OCI-LY7 (cell line): ENCODE data around the gene USP35. TPM values are rescaled to one million over a fixed set of nuclear protein-coding genes. Genes with fewer than 3 reads are reported as not detected.

ENCODE experiments used
- BruUV-seq: library from RNA; stranded (reverse); fragments of 400-500 nt; replicated peaks from 2 replicates; lab custom pipeline; 2021; lab: Mats Ljungman, UMichigan
- CTCF ChIA-PET: fragments of 300-600 bp; sonication (Branson Sonifier 250); formaldehyde crosslinking; loops from one replicate; lab custom pipeline; 2022; ENCODE audit warnings: antibody characterized with exemption; ENCODE audit not compliant: unreplicated experiment; lab: Charles Lee
- POLR2A ChIA-PET: fragments of 300-600 bp; sonication (Branson Sonifier 250); formaldehyde crosslinking; loops from one replicate; lab custom pipeline; 2022; ENCODE audit warnings: antibody characterized with exemption; lab: Charles Lee
- DNase-seq: peaks from one replicate; pipeline ENCODE4 v3.0.0-alpha.2; 2015; ENCODE audit warnings: low spot score
- H2AFZ ChIP-seq: fragments of 200-600 bp; sonication (generic), shearing (Covaris generic); 2 replicates; pipeline ENCODE4 v1.6.1; 2014; ENCODE audit warnings: mild to moderate bottlenecking, antibody characterized with exemption, low read length, moderate library complexity
- H3K27ac ChIP-seq: fragments of 200-600 bp; sonication (generic); 2 replicates; pipeline ENCODE4 v1.5.1; 2014; ENCODE audit warnings: mixed run types, low read depth, mild to moderate bottlenecking, moderate library complexity, low read length, inconsistent platforms; ENCODE audit not compliant: poor library complexity, severe bottlenecking
- H3K36me3 ChIP-seq: fragments of 200-600 bp; sonication (generic); 2 replicates; pipeline ENCODE4 v1.6.1; 2014; ENCODE audit warnings: mild to moderate bottlenecking, antibody characterized with exemption, low read length, moderate library complexity, mixed read lengths; ENCODE audit not compliant: insufficient read depth
- H3K4me1 ChIP-seq: fragments of 200-600 bp; sonication (generic); 2 replicates; pipeline ENCODE4 v1.5.1; 2014; ENCODE audit warnings: mild to moderate bottlenecking, low read length; ENCODE audit not compliant: insufficient read depth, poor library complexity, severe bottlenecking
- H3K4me2 ChIP-seq: fragments of 200-600 bp; sonication (generic); 2 replicates; pipeline ENCODE4 v1.6.1; 2014; ENCODE audit warnings: mild to moderate bottlenecking, low read length
- H3K4me3 ChIP-seq: fragments of 200-600 bp; sonication (generic); 2 replicates; pipeline ENCODE4 v1.5.1; 2014; ENCODE audit warnings: mild to moderate bottlenecking, low read depth, low read length; ENCODE audit not compliant: poor library complexity, severe bottlenecking
- H3K79me2 ChIP-seq: fragments of 200-600 bp; sonication (generic); 2 replicates; pipeline ENCODE4 v1.6.1; 2016; ENCODE audit warnings: low read depth, mild to moderate bottlenecking, low read length, moderate library complexity, mixed read lengths; ENCODE audit not compliant: insufficient read depth
- H3K9me2 ChIP-seq: fragments of 200-600 bp; sonication (generic); 2 replicates; pipeline ENCODE4 v1.6.1; 2016; ENCODE audit warnings: mild to moderate bottlenecking, low read length, mixed read lengths; ENCODE audit not compliant: insufficient read depth
- H3K9me3 ChIP-seq: fragments of 200-600 bp; sonication (generic); 2 replicates; pipeline ENCODE4 v1.6.1; 2014; ENCODE audit warnings: mild to moderate bottlenecking, mixed run types, low read length, mixed read lengths
- H4K20me1 ChIP-seq: fragments of 200-600 bp; sonication (generic); 2 replicates; pipeline ENCODE4 v1.6.1; 2014; ENCODE audit warnings: mild to moderate bottlenecking, antibody characterized with exemption, low read length, moderate library complexity, mixed read lengths; ENCODE audit not compliant: insufficient read depth
- EZH2phosphoT487 ChIP-seq: fragments of 200-600 bp; sonication (generic); IDR thresholded peaks from 2 replicates; pipeline ENCODE4 v1.6.1; 2018; ENCODE audit warnings: low read depth, borderline replicate concordance, mild to moderate bottlenecking, mixed run types, antibody characterized with exemption, low read length, moderate library complexity, mixed read lengths
- intact Hi-C: fragments of 100-400 bp; cut with micrococcal nuclease; formaldehyde crosslinking; loops from one replicate; pipeline ENCODE4 v1.10.0; 2022; ENCODE audit not compliant: unreplicated experiment
- total RNA-seq, 2 experiments: library from RNA; depleted of rRNA in 1 of 2; stranded (reverse); fragments of >200 nt in 1 of 2; shearing (Covaris generic) in 1 of 2; gene quantifications; 2 replicates each; pipeline ENCODE4 v1.2.3, GENCODE V29; 2014 to 2022
- TF ChIP-seq, protein P1 (sequence below): fragments of 200-600 bp; sonication (generic); conservative IDR thresholded peaks from 2 replicates; pipeline ENCODE4 v1.5.1; 2014; ENCODE audit warnings: mild to moderate bottlenecking, antibody characterized with exemption, low read length, moderate library complexity, mixed read lengths

Gene USP35
- total RNA-seq, 2 experiments from 2014 or later, result 3.2 to 4.9 TPM

DNA sequence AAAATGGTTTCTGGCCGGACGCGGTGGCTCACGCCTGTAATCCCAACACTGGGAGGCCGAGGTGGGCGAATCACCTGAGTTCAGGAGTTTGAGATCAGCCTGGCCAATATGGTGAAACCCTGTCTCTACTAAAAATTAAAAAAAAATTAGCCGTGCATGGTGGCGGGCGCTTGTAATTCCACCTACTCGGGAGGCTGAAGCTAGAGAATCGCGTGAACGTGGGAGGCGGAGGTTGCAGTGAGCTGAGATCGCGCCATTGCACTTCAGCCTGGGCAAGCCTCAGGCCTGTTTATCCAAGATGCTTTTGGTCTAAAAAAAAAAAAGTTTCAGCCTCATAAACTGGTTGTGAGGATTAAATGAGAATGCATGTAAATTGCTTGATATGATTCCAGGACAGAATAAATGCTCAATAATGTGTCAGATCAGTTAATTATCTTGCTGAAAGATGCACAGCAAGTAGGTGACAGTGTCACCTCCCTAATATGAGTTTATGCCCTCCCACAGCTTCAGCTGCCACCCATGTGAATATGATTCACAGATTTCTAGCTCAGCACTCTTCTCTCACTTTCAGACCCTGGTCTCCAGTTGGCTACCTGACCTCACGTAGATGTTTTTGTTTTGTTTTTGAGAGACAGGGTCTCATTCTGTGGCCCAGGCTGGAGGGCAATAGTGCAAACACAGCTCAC lies 48.2 kb upstream of the USP35 start:
- POLR2A ChIA-PET, result interaction anchor here (0.7 to 2.4 kb wide), 3 partner anchors 11 to 507 kb away, joined by 3 to 9 read pairs (median 4); no protein-coding TSS in a partner anchor
- CTCF ChIA-PET, result no interaction called here
- H3K4me3 ChIP-seq, result peak overlapping the region; percentile 82
- TF ChIP-seq, protein P1, sequence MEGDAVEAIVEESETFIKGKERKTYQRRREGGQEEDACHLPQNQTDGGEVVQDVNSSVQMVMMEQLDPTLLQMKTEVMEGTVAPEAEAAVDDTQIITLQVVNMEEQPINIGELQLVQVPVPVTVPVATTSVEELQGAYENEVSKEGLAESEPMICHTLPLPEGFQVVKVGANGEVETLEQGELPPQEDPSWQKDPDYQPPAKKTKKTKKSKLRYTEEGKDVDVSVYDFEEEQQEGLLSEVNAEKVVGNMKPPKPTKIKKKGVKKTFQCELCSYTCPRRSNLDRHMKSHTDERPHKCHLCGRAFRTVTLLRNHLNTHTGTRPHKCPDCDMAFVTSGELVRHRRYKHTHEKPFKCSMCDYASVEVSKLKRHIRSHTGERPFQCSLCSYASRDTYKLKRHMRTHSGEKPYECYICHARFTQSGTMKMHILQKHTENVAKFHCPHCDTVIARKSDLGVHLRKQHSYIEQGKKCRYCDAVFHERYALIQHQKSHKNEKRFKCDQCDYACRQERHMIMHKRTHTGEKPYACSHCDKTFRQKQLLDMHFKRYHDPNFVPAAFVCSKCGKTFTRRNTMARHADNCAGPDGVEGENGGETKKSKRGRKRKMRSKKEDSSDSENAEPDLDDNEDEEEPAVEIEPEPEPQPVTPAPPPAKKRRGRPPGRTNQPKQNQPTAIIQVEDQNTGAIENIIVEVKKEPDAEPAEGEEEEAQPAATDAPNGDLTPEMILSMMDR, result no peak
- no peak for TF ChIP-seq EZH2phosphoT487
- H4K20me1 ChIP-seq, result no peaks in the 10 kb centered on the region
- H3K27ac ChIP-seq, result no peak overlapping the region
- peak overlapping the region; percentile 84 for H3K4me2 ChIP-seq
- H3K9me3 ChIP-seq, result no peaks in the 10 kb centered on the region
- H3K36me3 ChIP-seq, result peaks cover 31% of the 10 kb centered on the region
- peaks cover 38% of the 10 kb centered on the region; the same call in 1 of the 2 replicates for H3K79me2 ChIP-seq
- intact Hi-C loops, result no loop called here
- peak; percentile 16 for DNase-seq
- H3K9me2 ChIP-seq, result no peaks in the 10 kb centered on the region
- no TSS peak for BruUV-seq
- H2AFZ ChIP-seq, result no peak overlapping the region
- H3K4me1 ChIP-seq, result peaks cover 46% of the 10 kb centered on the region

DNA sequence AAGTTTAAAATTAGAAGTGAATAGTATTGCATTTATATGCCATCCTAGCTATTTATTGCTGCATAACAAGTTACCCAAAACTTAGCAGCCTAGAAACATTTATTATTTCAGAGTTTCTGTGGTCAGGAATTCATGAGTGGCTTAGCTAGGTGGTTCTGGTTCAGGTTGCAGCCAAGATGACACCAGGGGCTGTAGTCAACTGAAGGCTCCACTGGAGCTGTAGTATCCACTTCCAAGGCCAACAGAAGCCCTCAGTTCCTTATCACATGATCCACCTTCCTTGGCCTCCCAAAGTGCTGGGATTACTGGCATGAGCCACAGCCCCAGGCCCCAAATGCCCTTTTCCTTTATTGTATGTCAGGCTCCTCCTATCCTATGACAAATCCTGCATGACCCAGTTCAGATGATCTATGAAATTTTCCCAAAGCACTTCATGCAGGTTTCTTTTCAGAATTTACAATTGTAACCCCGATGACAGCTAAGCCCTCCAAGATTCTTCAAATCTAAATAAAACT lies 43.2 kb upstream of the USP35 start:
- Histone ChIP-seq H3K4me3 (no peak overlapping the region), H3K4me2 (no peak overlapping the region), H3K27ac (no peak overlapping the region), H3K4me1 (peaks cover 25% of the 10 kb centered on the region), H3K9me2 (no peaks in the 10 kb centered on the region), H2AFZ (no peak overlapping the region), H3K36me3 (peaks cover 9% of the 10 kb centered on the region; the same call in 1 of the 2 replicates), H4K20me1 (no peaks in the 10 kb centered on the region), H3K9me3 (no peaks in the 10 kb centered on the region), H3K79me2 (peaks cover 6% of the 10 kb centered on the region; the same call in 1 of the 2 replicates)
- DNase-seq, result no peak
- BruUV-seq, result no TSS peak
- intact Hi-C loops, result no loop called here
- ChIA-PET POLR2A (no interaction called here), CTCF (no interaction called here)
- no peak for TF ChIP-seq EZH2phosphoT487
- TF ChIP-seq, protein P1, result no peak

DNA sequence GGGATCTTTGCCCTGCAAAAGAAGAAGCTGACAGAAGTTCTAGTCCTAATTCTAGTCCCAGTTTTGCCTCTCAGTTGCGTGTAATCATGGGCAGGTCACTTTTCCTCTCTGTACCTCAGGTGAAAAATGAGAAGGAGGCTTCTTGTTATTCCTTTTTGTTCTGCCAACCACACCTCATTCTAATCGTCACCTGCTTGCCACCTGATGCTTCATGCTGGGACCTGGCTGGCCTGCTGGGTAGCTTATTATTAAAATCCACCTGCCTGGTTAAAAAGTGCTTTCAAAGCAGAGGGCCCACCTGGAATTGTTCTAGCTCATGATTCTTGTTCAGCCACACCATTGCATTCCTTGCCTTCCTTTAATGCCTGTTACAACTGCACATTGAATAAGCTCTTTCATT lies 40.9 kb upstream of the USP35 start:
- TF ChIP-seq, protein P1, result no peak
- TF ChIP-seq EZH2phosphoT487, result no peak
- Histone ChIP-seq H3K9me2 (no peaks in the 10 kb centered on the region), H3K79me2 (no peaks in the 10 kb centered on the region), H3K4me2 (no peak overlapping the region), H3K4me1 (peaks cover 12% of the 10 kb centered on the region), H3K36me3 (no peaks in the 10 kb centered on the region), H4K20me1 (no peaks in the 10 kb centered on the region), H3K27ac (no peak overlapping the region), H3K4me3 (no peak overlapping the region), H3K9me3 (no peaks in the 10 kb centered on the region), H2AFZ (no peak overlapping the region)
- ChIA-PET POLR2A (interaction anchor here (0.6 to 1.4 kb wide), 3 partner anchors 12 to 288 kb away, joined by 3 read pairs; no protein-coding TSS in a partner anchor), CTCF (interaction anchor here (1.2 kb wide), 1 partner anchor 41 kb away, joined by 3 read pairs; the partner anchor contains the start of gene USP35)
- intact Hi-C loops, result no loop called here
- no TSS peak for BruUV-seq
- no peak for DNase-seq
